Tibial nerve (tissue), 4 donors: ENCODE measurements around the gene EXOC4.

Source experiments
- CTCF ChIP-seq, 5 experiments: fragments of 200-600 bp in 3 of 5; fragments of 450-650 bp in 2 of 5; sonication (generic) in 3 of 5; IDR thresholded peaks; one replicate each; pipeline ENCODE4 v1.5.1; 2016 to 2019; ENCODE audit warnings: antibody characterized with exemption in 5 of 5, mild to moderate bottlenecking in 3 of 5, moderate library complexity in 2 of 5
- EP300 ChIP-seq, 2 donors: sonication (generic); formaldehyde crosslinking; IDR thresholded peaks; one replicate each; pipeline ENCODE4 v1.6.1; 2017; ENCODE audit warnings: antibody characterized with exemption in 2 of 2, mild to moderate bottlenecking in 1 of 2
- POLR2A ChIP-seq, 2 donors: fragments of 450-650 bp; IDR thresholded peaks; one replicate each; pipeline ENCODE4 v1.6.1; 2017; ENCODE audit warnings: antibody characterized with exemption in 2 of 2, mild to moderate bottlenecking in 2 of 2, moderate library complexity in 2 of 2

GRCh38 chr7:133482599-133482998 is 229.7 kb downstream of the EXOC4 start:
- TF ChIP-seq CTCF (IDR thresholded peaks at IDR 0.05) (no peak), POLR2A (IDR thresholded peaks at IDR 0.05) (no peak), EP300 (IDR thresholded peaks at IDR 0.05) (no peak)
